Activated T-cell treated with anti-CD3 and anti-CD28 coated beads for 48 hours (primary cell): ENCODE results near the gene STX2.
"Not testable (repeated sequence)": the region's sequence is repeated elsewhere in the genome, so short reads cannot be mapped to it uniquely, and the experiment has no call there.

Experiments
- DNase-seq: peaks from one replicate; pipeline ENCODE4 v3.0.0-alpha.2; 2020; ENCODE audit warnings: low read depth

STX2 gene

DNA sequence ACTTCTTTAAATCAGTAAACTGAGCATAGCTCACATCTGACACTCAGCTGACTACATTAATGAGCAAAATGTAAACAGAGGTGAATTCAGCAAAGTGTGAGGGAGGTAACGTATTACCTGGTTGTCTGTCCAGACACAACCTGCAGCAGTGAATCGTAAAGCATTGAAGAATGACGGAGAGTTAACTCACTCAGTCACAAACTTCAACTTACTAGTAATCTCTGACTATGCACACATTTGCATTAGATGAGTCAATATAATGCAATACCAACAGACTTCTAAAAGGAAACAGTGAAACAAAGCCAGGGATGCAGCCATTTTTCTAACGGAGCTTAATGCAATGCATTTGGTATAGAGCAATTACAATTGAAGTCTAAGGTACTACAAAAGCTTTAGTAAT, 40.0 kb downstream of the STX2 start:
- no peak for DNase-seq

DNA sequence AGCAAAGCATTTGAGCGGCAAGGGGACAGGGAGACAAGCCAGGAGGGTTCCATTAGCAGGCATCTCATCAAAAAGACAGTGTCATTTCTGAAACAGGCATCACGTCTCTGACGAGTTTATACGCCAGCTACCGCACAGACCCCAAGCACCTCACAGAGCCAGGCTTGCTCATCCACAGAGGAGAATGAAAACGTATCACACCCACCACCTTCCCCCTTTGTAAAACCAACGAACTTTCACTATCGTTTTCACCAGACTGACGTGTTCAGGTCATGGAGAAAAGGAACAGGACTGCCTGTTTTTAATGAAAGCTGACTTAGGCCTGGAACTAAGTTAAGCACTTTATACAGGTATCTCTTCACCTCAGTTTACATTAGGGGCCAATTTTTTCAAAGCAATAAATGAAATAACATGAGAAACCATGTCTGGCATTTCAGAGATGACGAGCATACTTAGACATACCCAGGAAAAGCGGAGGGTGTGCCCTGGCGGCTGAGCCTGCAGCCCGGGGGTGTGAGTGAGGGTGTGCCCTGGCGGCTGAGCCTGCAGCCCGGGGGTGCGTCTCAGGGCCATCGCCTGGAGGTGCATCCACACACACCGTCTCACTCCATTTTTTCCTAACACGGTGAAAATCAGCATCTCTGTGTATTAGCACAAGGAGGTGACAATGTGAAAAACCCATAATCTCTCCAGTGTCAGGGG, 41.9 kb downstream of the STX2 start:
- peak; percentile 40 for DNase-seq

DNA sequence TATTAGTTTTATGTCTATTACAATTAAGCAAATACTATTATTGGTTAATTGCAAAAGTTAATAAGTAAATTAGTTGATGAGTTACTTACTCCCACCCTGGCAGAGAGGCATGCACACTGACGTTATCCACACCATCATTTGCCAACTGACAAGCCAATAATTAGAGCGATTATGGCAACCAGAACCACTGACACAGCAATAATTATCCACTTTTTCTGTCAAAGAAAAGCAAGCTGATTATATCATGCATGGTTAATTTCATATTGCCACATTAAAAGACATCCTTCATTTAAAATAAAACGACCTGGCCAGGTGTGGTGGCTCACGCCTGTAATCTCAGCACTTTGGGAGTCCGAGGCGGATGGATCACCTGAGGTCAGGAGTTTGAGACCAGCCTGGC, 43.1 kb downstream of the STX2 start:
- DNase-seq, result no peak

DNA sequence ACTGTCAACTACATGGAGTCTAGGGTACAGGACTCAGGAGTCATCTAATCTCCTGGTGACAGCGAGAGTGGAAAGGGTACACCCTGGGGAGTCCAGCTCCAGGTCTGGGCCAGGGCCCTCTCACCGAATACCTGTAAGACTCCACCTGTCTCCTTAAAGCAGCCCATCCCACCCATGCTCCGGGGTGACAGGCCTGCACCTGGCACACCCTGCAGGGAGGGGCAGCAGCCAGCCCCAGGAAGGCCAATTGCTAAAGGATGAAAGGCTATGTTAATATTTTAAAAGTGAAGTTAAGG, 45.5 kb downstream of the STX2 start:
- no peak for DNase-seq

DNA sequence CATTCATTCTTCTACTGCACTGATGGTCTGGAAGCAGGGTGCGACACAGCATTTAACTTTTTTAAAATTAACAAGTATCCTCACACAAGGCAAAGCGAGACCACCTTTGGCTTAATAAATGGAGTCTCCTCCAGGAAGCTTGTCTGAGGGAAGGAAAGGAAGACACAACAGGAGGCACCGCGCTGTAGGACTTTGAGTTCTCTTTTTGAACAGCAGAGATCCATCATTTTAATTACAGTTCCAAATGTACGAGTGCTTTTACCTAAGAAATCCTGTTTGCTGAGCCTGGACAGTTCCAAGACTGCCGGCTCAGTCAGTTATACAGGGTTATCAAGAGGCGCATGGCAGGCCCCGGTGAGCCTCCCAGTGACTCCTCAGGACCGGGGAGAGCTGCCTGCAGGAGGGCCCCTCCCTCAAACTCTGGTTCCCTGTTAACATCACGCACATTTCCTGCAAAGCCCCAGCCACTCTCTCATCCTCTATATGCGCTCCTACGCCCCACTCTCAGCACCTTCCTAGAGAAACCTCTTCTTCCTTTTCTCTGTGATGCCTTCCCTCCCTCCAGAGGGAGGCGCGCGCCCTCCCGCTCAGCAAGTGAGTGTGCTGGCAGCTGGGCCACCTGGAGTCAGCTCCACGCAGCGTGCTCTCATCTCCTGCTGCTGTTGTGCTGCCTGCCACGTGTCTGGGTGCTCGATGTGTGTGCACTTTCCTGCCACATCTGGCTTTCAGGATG, 46.1 kb downstream of the STX2 start:
- DNase-seq, result no peak

DNA sequence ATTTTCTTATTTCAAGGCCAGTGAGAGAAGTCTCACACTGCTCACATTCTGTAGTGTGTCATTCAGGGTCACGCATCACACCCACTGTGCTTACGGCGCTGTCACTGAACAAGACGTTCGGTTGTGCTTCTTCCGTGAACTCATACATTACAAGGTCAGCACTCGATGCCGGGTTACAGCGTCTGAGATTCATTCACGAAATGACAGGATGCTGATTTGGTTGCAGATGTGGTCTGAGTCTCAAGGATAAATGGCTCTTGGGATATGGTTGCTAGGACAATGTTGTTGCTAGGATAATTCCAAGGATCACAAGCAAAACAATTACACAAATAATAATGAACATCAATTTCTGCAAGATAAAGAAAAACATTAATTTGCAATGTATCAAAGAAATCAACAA, 47.4 kb downstream of the STX2 start:
- no peak for DNase-seq

DNA sequence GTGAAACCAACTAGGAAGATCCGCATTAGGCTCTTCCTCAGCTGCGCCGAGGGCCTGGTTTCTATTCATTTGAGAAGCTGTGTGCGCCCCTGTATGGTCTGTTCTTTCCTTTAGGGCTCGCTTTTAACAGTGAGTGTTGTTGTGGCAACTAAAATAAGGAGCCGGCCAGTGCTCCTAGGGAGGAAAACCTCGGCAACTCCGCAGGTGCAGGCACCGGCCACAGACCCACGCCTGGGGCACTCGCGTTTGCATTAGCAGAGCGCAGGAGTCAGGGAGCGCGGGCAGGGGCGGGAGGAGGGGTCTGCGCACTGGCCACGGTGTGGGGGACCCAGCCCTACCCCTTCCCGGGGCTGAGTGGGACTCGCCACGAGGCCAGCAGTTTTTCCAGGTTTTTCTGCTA, 50.5 kb downstream of the STX2 start:
- no peak for DNase-seq

DNA sequence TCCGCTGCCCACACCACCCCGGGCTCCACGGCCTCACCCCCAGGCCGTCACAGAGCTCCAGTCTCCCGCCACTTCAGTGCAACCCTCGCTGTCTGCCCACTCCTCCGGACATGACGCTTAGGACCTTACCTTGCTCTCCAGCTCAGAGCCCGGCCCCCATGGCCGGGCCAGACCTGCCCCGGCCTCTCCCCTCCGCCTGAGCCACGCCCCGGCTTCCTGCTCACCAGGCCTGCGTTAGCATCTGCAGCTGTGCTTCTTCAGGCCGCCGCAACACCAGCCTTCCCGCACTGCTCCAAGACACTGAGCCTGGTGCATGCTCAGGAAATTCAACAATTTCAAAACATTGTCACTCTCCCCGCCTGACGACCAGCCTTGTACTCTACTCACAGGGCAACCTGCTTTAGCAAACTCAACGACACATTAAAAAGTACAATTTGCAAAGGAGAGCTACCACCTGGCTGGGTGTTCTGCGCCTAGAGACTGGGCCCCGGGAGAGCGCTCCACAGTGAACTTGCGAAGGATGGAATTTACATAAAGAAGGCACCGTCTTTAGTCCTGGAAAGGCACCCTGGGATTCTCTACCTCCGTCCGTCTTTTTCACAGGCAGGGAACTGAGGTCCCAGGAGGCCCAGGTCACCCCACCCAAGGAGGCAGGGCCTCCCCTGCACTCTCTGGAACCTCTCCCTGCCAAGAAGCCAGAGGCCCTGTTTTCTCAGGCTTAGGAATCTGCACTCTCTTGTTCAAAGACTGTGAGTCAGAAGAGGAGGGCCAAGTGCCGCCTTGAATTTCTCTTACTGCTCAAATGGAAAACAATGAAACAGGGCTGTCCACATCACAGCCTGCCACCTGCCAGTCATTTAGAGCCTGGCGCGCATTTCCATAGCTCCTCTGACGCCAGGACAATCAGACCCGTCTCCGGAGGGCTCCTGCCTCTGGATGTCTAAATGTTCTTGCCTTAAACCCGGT, 51.3 kb downstream of the STX2 start:
- DNase-seq, result no peak

- no peak for DNase-seq
Observed at GRCh38 chr12:130787041-130787440, 52.0 kb downstream of the STX2 start.

- DNase-seq, result no peak
Observed at GRCh38 chr12:130783110-130783715, 55.8 kb downstream of the STX2 start.

GRCh38 chr12:130782245-130782644, 56.8 kb downstream of the STX2 start:
- not testable (repeated sequence) for DNase-seq

DNA sequence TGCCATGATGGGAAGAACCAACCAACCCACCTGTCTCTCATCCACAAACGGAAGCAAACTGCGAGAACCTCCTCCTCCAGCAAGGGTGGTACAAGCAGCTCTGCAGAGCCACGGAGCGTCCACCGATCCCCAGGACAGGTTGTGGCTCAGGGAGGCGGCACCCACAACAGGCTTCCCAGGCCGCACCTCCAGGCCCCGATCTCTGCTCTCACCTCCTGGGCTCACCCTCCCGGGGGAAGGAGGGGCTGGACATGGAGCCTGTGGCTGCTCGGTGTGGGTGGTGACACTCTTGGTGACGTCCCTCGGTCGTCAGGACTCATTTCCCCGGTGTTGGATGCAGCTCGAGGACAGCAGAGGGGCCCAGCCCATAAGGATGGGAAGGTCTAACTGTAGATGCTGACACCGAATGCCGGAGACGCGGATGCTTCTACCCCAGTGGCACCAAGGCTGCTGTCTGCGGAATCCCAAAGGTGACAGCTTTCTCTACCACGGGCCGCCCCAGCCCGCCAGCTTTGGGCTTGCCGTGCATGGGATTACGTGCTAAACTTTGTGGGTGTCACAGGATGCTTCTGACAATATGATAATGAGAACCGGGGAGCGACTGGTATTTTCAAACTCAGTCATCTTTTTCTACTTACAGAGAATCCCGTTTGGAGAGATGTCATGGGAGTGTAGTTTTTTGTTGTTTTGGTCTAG, 58.0 kb downstream of the STX2 start:
- no peak for DNase-seq

- no peak for DNase-seq
Observed at GRCh38 chr12:130780325-130780724, 58.7 kb downstream of the STX2 start.

DNA sequence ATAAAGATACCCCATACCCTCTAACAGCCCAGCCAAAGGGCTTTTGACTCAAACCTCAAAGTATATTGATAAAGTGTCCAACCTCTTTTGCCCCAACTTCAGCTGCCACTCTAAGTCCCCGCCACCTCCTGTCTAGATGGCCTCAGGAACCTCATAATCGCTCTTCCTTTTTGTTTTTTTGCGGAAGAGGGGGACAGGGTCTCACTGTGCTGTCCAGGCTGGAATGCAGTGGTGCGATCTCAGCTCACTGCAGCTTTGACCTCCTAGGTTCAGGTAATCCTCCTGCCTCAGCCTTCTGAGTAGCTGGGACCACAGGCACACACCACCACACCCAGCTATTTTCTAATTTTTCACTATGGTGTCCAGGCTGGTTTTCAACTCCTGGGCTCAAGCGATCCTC, 60.3 kb downstream of the STX2 start:
- DNase-seq, result no peak

DNA sequence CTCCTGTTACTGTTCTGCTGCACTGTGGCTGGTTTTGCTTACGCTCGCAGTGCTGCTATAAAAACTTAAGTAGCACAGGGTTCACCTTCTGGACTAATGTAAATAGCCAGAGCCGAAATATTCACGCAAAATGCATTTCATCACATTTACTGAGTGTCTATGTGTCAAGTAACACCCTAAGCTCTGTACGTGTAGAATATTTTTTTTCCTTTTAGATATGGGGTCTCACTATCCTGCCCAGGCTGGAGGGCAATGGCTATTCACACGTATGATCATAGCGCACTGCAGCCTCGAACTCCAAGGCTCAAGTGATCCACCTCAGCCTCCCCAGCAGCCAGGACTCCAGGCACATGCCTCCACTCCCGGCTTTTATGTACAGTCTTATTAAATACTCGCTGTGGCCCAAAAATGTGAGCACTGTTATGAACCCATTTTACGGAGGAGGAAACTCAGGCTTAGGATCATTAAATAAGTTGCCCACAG, 62.2 kb downstream of the STX2 start:
- DNase-seq, result no peak

GRCh38 chr12:130775953-130776856, 62.8 kb downstream of the STX2 start:
- DNase-seq, result peak; percentile 63

DNA sequence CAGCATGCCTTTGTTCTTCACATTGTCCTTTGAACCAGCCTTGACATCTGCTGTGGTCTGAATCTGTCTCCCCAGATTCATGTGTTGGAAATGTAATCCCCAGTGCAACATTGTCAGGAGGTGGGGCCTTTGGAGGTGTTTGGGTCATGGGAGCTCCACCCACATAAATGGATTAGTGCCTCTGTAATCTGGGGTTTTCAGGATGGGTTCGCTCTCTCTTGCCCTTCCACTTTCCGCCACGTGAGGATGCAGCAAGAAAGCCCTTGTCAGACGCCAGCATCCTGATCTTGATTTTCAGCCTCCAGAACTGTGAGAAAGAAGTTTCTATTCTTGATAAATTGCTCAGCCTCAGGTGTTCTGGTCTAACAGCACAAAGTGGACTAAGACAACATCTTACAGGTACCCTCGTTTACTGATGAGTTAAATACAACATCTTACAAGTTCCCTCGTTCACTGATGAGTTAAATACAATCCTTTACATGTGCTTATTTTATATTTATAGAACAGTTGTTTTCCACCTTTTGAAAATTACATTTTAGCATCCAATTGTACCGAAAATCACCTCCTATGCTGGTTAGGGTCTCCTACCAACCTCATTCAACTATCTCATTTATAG, 68.5 kb downstream of the STX2 start:
- no peak for DNase-seq

DNA sequence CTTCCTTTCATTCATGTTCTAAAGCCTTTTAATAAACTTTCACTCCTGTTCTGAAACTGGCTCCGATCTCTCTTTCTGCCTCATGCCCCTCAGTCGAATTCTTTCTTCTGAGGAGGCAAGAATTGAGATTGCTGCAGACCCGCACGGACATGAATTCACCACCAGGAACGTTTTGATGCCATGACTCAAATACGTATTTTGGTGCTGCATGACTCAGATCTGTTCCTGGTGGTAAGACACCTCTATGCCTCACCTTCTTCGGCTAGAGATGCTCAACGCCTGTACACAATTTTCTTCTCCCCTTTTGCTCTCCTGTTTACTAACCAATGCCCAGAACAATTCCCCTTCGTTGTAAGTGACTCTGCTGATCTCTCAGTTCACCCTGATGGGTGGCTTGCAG, 70.9 kb downstream of the STX2 start:
- no peak for DNase-seq

GRCh38 chr12:130766470-130766869, 72.6 kb downstream of the STX2 start:
- no peak for DNase-seq

DNA sequence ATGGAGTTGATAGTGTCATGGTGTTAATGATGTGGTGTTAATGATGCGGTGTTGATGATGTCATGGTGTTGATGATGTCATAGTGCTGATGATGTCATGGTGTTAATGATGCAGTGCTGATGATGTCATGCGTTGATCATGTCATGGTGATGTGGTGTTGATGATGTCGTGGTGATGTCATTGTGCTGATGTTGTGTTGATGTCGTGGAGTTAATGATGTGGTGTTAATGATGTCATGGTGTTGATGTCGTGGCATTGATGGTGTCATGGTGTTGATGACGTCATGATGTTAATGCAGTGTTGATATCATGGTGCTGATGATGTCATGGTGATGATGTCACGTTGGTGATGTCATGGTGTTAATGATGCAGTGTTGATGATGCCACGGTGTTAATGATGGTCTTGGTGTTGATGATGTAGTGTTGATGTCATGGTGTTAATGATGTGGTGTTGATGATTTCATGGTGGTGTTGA, 73.8 kb downstream of the STX2 start:
- no peak for DNase-seq
